ENCODE data around the gene ARIH2. TPM values are rescaled to one million over a fixed set of nuclear protein-coding genes. Genes with fewer than 3 reads are reported as not detected.

Gene ARIH2
- total RNA-seq, 4 donors from 2014 or later, result 92.2 to 143 (median 123) TPM

DNA sequence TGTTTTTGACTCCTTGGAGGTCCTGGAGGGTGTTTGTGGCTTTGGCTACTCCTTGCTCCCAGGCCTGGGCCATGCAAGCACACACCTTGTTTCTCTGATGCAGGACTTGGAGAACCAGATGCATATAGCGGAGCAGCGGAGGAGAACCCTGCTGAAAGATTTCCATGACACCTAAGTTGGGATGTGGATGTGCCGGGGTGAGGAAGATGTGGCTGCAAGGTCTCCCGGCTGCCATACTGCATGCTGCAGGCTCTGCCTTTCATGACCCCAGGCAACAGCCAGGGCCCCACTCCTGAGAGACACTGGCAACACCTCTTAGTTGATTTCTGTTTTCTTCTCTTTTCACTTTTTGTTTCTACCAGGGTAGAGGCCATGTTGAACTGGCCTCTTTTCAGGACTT, 64.5 kb downstream of the ARIH2 start:
- no peaks in the 10 kb centered on the region for H3K9me3 ChIP-seq
- peaks cover 0 to 6% (median 0%) of the 10 kb centered on the region in 3 donors for H3K4me1 ChIP-seq
- no peak for TF ChIP-seq POLR2A (IDR thresholded peaks at IDR 0.05)
- no peak for TF ChIP-seq POLR2AphosphoS5 (IDR thresholded peaks at IDR 0.05)
- TF ChIP-seq CTCF (IDR thresholded peaks at IDR 0.05), result no peak
- no peak for TF ChIP-seq EP300 (IDR thresholded peaks at IDR 0.05)
- H3K4me3 ChIP-seq, result no peak overlapping the region
- H3K36me3 ChIP-seq, result peaks cover 0 to 91% of the 10 kb centered on the region in 2 donors
- no peaks in the 10 kb centered on the region for H3K27me3 ChIP-seq
- H3K27ac ChIP-seq, result no peak overlapping the region
- no peak for ATAC-seq
- 100% methylated on average over 1 to 2 of the region's 4 CpGs for WGBS, 2 donors (ENCODE audit: low coverage in 1 of 2)

DNA sequence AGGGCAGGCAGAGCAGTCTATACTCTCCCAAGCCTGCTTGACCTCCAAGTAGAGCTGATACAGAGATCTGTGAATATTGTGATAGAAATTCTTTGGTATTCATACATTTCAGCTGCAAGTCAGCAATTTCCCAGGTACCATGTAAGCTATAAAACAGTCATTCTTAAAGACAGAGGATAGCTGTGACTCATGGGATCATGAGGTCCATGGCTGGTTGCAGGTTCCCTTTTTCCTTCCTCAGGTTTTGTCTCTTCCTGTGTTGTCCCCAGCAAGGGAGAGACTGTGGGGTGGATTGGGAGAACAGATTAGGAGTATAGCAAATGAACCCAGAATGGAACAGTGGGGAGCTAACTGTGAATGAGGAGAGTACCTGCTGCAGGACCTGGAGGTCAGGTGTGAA, 66.0 kb downstream of the ARIH2 start:
- ATAC-seq, result no peak
- Histone ChIP-seq H3K4me3 (no peak overlapping the region), H3K4me1 (peaks cover 3 to 21% (median 6%) of the 10 kb centered on the region in 3 donors), H3K36me3 (peaks cover 0 to 75% of the 10 kb centered on the region in 2 donors), H3K27ac (no peak overlapping the region), H3K27me3 (no peaks in the 10 kb centered on the region), H3K9me3 (no peaks in the 10 kb centered on the region)
- no peak for TF ChIP-seq EP300 (IDR thresholded peaks at IDR 0.05)
- TF ChIP-seq POLR2AphosphoS5 (IDR thresholded peaks at IDR 0.05), result no peak
- no peak for TF ChIP-seq POLR2A (IDR thresholded peaks at IDR 0.05)
- TF ChIP-seq CTCF (IDR thresholded peaks at IDR 0.05), result no peak

DNA sequence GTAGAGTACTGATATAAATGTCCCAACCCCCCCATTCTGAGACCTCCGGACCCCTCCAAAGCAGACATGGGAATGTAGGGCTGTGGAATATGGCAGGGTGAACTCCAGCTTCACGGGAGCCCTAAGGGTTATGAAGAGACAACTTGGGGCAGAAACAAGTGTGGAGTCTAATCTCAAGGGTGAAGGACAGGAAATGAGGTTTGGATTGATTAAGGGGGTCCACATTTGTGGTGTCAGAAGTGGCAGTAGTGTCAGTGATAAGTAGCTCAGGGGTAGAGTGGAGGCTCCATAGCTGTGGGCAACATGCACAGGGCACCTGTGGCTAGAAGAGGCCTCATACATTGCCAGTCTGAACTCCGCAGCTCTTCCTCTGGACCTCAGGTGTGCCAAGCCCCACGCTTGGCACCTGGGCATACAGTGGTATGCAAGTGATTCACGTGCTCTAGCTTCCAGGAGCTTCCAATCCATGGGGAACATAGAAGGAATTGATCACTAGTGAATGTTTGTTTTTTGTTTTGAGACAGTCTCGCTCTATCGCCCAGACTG, 67.3 kb downstream of the ARIH2 start:
- H3K4me3 ChIP-seq, result no peak overlapping the region
- WGBS, 2 donors (ENCODE audit: low coverage in 1 of 2), result 77 to 79% methylated on average over 3 to 5 of the region's 7 CpGs
- no peaks in the 10 kb centered on the region for H3K27me3 ChIP-seq
- no peak overlapping the region for H3K27ac ChIP-seq
- no peak for ATAC-seq
- H3K9me3 ChIP-seq, result no peaks in the 10 kb centered on the region
- H3K4me1 ChIP-seq, result peaks cover 3 to 28% (median 6%) of the 10 kb centered on the region in 3 donors
- TF ChIP-seq EP300 (IDR thresholded peaks at IDR 0.05), result no peak
- TF ChIP-seq POLR2AphosphoS5 (IDR thresholded peaks at IDR 0.05), result no peak
- TF ChIP-seq POLR2A (IDR thresholded peaks at IDR 0.05), result no peak
- TF ChIP-seq CTCF (IDR thresholded peaks at IDR 0.05), result no peak
- peaks cover 0 to 63% of the 10 kb centered on the region in 2 donors for H3K36me3 ChIP-seq

DNA sequence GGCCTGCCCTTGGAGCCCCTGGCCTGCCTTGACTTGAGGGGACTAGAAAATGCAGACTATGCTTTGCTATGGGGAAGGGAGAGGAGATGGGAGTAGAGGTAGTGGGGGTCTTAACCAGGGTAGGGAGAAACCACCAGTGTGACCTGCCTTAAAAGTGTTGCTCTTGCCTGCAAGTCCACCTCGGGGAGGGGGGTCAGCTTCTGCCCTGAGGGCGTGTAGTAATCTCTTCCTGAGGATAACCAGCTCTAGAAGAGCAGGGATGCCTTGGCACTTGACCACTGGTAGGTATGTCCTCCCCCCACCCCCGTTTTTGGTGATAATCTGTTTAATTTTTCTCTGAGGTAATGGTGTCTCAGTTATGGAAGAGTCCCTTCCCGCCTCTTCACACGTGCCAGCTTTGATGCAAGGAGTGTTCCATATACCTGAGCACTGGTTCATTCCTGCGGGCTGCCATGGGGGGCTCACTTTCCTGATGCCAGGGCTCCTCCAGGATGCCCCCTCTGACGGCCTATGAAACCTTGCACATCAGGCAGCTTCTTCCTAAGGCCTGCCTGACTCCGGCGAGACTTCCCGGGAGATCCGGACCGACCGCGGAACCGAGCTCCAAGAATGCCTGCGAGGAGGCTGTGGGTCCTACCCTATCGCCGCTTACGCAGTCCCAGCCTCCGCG, 70.6 kb downstream of the ARIH2 start:
- Histone ChIP-seq H3K27ac (peak overlapping the region; percentile 80 to 98 (median 96)), H3K27me3 (no peaks in the 10 kb centered on the region), H3K4me1 (peaks cover 3 to 45% (median 15%) of the 10 kb centered on the region in 3 donors), H3K4me3 (peak overlapping the region; percentile 72 to 92), H3K36me3 (peaks cover 0 to 33% of the 10 kb centered on the region in 2 donors), H3K9me3 (no peaks in the 10 kb centered on the region)
- 10 to 12% methylated on average over 4 to 5 of the region's 21 CpGs for WGBS, 2 donors (ENCODE audit: low coverage in 1 of 2)
- TF ChIP-seq EP300 (IDR thresholded peaks at IDR 0.05) (no peak), CTCF (IDR thresholded peaks at IDR 0.05) (no peak), POLR2AphosphoS5 (IDR thresholded peaks at IDR 0.05) (no peak), POLR2A (IDR thresholded peaks at IDR 0.05) (no peak)
- peak; percentile 0 for ATAC-seq
